IMR-90 (cell line): ENCODE measurements around the gene RND3. TPM values are rescaled to one million over a fixed set of nuclear protein-coding genes. Genes with fewer than 3 reads are reported as not detected.
A peak's percentile ranks its signal among the peaks of the same experiment; 100 is the strongest.

Experiments
- ATAC-seq: fragments of 200-7000 bp; cut with Tn5 transposase; 2 replicates; pipeline ENCODE4 v1.9.1; 2020; ENCODE audit warnings: low read depth, mild to moderate bottlenecking, moderate library complexity
- BruUV-seq: library from RNA; stranded (reverse); fragments of 400-500 nt; replicated peaks from 2 replicates; lab custom pipeline; 2021; lab: Mats Ljungman, UMichigan
- CTCF ChIA-PET: fragments of 300-600 bp; formaldehyde crosslinking; extraction: SDS; loops from one replicate; lab custom pipeline; 2021; ENCODE audit warnings: antibody characterized with exemption; lab: Yijun Ruan, JAX
- POLR2A ChIA-PET: fragments of 300-600 bp; sonication (Branson Sonifier 250); formaldehyde crosslinking; loops from one replicate; lab custom pipeline; 2022; ENCODE audit warnings: antibody characterized with exemption; ENCODE audit not compliant: unreplicated experiment; lab: Charles Lee
- DNase-seq: peaks from one replicate; pipeline ENCODE4 v3.0.0; 2013
- H2AFZ ChIP-seq: replicated peaks from 2 replicates; pipeline ENCODE3; 2013; ENCODE audit warnings: low read length, mild to moderate bottlenecking; ENCODE audit not compliant: poor library complexity
- H2AK5ac ChIP-seq: 2 replicates; pipeline ENCODE4 v1.6.1; 2013; ENCODE audit warnings: low read depth, low read length, inconsistent platforms
- H2AK9ac ChIP-seq: replicated peaks from 2 replicates; pipeline ENCODE3; 2013; ENCODE audit warnings: mild to moderate bottlenecking, low read depth, low read length, moderate library complexity; ENCODE audit not compliant: poor library complexity
- H2BK120ac ChIP-seq: 2 replicates; pipeline ENCODE4 v1.6.1; 2013; ENCODE audit warnings: low read depth, low read length, inconsistent platforms
- H2BK15ac ChIP-seq: 3 replicates; pipeline ENCODE4 v1.6.1; 2013; ENCODE audit warnings: low read depth, low read length, inconsistent platforms
- H2BK20ac ChIP-seq: 2 replicates; pipeline ENCODE4 v1.6.1; 2013; ENCODE audit warnings: low read depth, mild to moderate bottlenecking, inconsistent platforms, low read length, moderate library complexity
- H2BK5ac ChIP-seq: 2 replicates; pipeline ENCODE4 v1.6.1; 2013; ENCODE audit warnings: mild to moderate bottlenecking, low read depth, low read length, inconsistent platforms; ENCODE audit not compliant: poor library complexity, severe bottlenecking
- H3K14ac ChIP-seq: replicated peaks from 2 replicates; pipeline ENCODE4 v1.6.1; 2013; ENCODE audit warnings: low read depth, low read length, inconsistent platforms
- H3K18ac ChIP-seq: 2 replicates; pipeline ENCODE4 v1.6.1; 2013; ENCODE audit warnings: low read depth, low read length, control low read depth
- H3K23ac ChIP-seq: 2 replicates; pipeline ENCODE4 v1.6.1; 2013; ENCODE audit warnings: low read depth, low read length, inconsistent platforms
- H3K27ac ChIP-seq: 2 replicates; pipeline ENCODE4 v1.5.1; 2013; ENCODE audit warnings: mild to moderate bottlenecking, control low read depth, low read length; ENCODE audit not compliant: insufficient read depth
- H3K27me3 ChIP-seq: 2 replicates; pipeline ENCODE4 v1.6.1; 2013; ENCODE audit warnings: low read length; ENCODE audit not compliant: control insufficient read depth, insufficient read depth
- H3K36me3 ChIP-seq: 2 replicates; pipeline ENCODE4 v1.6.1; 2013; ENCODE audit warnings: low read length, mixed read lengths; ENCODE audit not compliant: control insufficient read depth, insufficient read depth
- H3K4ac ChIP-seq: 2 replicates; pipeline ENCODE4 v1.6.1; 2013; ENCODE audit warnings: low read depth, low read length, inconsistent platforms
- H3K4me1 ChIP-seq: 2 replicates; pipeline ENCODE4 v1.6.1; 2013; ENCODE audit warnings: low read length, mixed read lengths; ENCODE audit not compliant: control insufficient read depth, insufficient read depth
- H3K4me2 ChIP-seq: 2 replicates; pipeline ENCODE4 v1.6.1; 2013; ENCODE audit warnings: low read depth, mild to moderate bottlenecking, control low read depth, low read length, moderate library complexity
- H3K4me3 ChIP-seq: 2 replicates; pipeline ENCODE4 v1.5.1; 2013; ENCODE audit warnings: low read depth, mild to moderate bottlenecking, control low read depth, low read length, moderate library complexity; ENCODE audit not compliant: insufficient read depth
- H3K56ac ChIP-seq: 2 replicates; pipeline ENCODE4 v1.6.1; 2013; ENCODE audit warnings: low read length, inconsistent platforms; ENCODE audit not compliant: insufficient read depth; ENCODE audit errors: extremely low read depth
- H3K79me1 ChIP-seq, 2 experiments: 2 replicates each; pipeline ENCODE4 v1.6.1; 2013; ENCODE audit warnings: low read length in 2 of 2, inconsistent platforms in 1 of 2, low read depth in 1 of 2
- H3K9ac ChIP-seq: 2 replicates; pipeline ENCODE4 v1.6.1; 2013; ENCODE audit warnings: low read depth, low read length, control low read depth
- H3K9me1 ChIP-seq: 2 replicates; pipeline ENCODE4 v1.6.1; 2013; ENCODE audit warnings: low read length, inconsistent platforms; ENCODE audit not compliant: insufficient read depth
- H3K9me3 ChIP-seq: 2 replicates; pipeline ENCODE4 v1.6.1; 2013; ENCODE audit warnings: low read length; ENCODE audit not compliant: control insufficient read depth, insufficient read depth
- H4K20me1 ChIP-seq: 2 replicates; pipeline ENCODE4 v1.6.1; 2013; ENCODE audit warnings: low read length, inconsistent platforms; ENCODE audit not compliant: insufficient read depth
- H4K5ac ChIP-seq: 2 replicates; pipeline ENCODE4 v1.6.1; 2013; ENCODE audit warnings: mild to moderate bottlenecking, low read depth, low read length, control low read depth
- H4K8ac ChIP-seq, 2 experiments: 2 replicates each; pipeline ENCODE4 v1.6.1; 2013; ENCODE audit warnings: low read depth in 2 of 2, low read length in 2 of 2, control low read depth in 1 of 2, inconsistent platforms in 1 of 2
- H4K91ac ChIP-seq: 2 replicates; pipeline ENCODE4 v1.6.1; 2013; ENCODE audit warnings: low read depth, low read length, inconsistent platforms; ENCODE audit not compliant: insufficient read depth
- CHD1 ChIP-seq: IDR thresholded peaks from 2 replicates; pipeline ENCODE4 v1.6.1; 2012; ENCODE audit warnings: low read depth, low read length, improper control_type of control experiment
- FOS ChIP-seq: fragments of 150-350 bp; IDR thresholded peaks from 2 replicates; pipeline ENCODE4 v1.6.1; 2016; ENCODE audit warnings: low read depth, low read length
- MAZ ChIP-seq: IDR thresholded peaks from 2 replicates; pipeline ENCODE4 v1.6.1; 2012; ENCODE audit warnings: low read depth, mild to moderate bottlenecking, low read length, improper control_type of control experiment, moderate library complexity, borderline replicate concordance
- MXI1 ChIP-seq: IDR thresholded peaks from 2 replicates; pipeline ENCODE4 v1.6.1; 2012; ENCODE audit warnings: low read depth, mild to moderate bottlenecking, low read length, moderate library complexity, borderline replicate concordance
- NFE2L2 ChIP-seq: fragments of 150-350 bp; IDR thresholded peaks from 2 replicates; pipeline ENCODE4 v1.6.1; 2016; ENCODE audit warnings: low read depth, mild to moderate bottlenecking, low read length
- POLR2A ChIP-seq: IDR thresholded peaks from 2 replicates; pipeline ENCODE4 v1.6.1; 2012; ENCODE audit warnings: mild to moderate bottlenecking, low read depth, low read length
- RCOR1 ChIP-seq: IDR thresholded peaks from 2 replicates; pipeline ENCODE4 v1.6.1; 2012; ENCODE audit warnings: mild to moderate bottlenecking, low read length, improper control_type of control experiment; ENCODE audit not compliant: insufficient replicate concordance
- RFX5 ChIP-seq: IDR thresholded peaks from 2 replicates; pipeline ENCODE4 v1.8.0; 2012; ENCODE audit warnings: low read depth, mild to moderate bottlenecking, low read length, moderate library complexity
- USF2 ChIP-seq: fragments of 150-350 bp; IDR thresholded peaks from 2 replicates; pipeline ENCODE4 v1.6.1; 2017; ENCODE audit warnings: mild to moderate bottlenecking, antibody characterized with exemption, low read length, low read depth
- WGBS, 2 experiments: methylation state at CpG; one replicate each; pipeline versions ENCODE4 v1.1.5 to v1.1.7; 2013; ENCODE audit warnings: missing lambda C conversion rate in 2 of 2; ENCODE audit not compliant: insufficient read length in 1 of 2; ENCODE audit errors: extremely low coverage in 2 of 2; 5-methylcytosine and 5-hydroxymethylcytosine counted together
- dilution Hi-C: fragments of 300-500 bp; cut with HindIII; formaldehyde crosslinking; loops from one replicate; pipeline ENCODE4 v1.14.3; 2018; ENCODE audit warnings: low sequenced_read_pairs; ENCODE audit not compliant: unreplicated experiment
- in situ Hi-C: fragments of 300-500 bp; cut with MboI; formaldehyde crosslinking; loops from 3 replicates; pipeline ENCODE4 v1.14.3; 2019; ENCODE audit warnings: low sequenced_read_pairs, inconsistent platforms, mixed read lengths
- intact Hi-C: fragments of 100-400 bp; cut with micrococcal nuclease; formaldehyde crosslinking; loops from 2 replicates; pipeline ENCODE4 v1.10.0; 2022
- polyA plus RNA-seq, 3 experiments: library from polyadenylated mRNA; depleted of rRNA; stranded (reverse); fragments of >200 nt; gene quantifications; 2 replicates each; pipeline ENCODE4 v1.2.3, GENCODE V29; 2012; ENCODE audit warnings: low replicate concordance in 1 of 3
- total RNA-seq: library from RNA; depleted of rRNA; stranded (reverse); fragments of >200 nt; gene quantifications from 2 replicates; pipeline ENCODE4 v1.2.3, GENCODE V29; 2012

Gene RND3
- total and polyA plus RNA-seq, 2 of the 4 experiments (the other 2 are of a cell fraction): 111 to 449 TPM

- H2AK5ac ChIP-seq: 0 out of 2 replicates have a peak overlapping the region, but pooled peaks have one; percentile 44
- no peaks in the 10 kb centered on the region for H3K36me3 ChIP-seq
- no CpG with 5 or more reads among the region's 2 CpGs for WGBS, 2 experiments
- ATAC-seq (no peak), DNase-seq (peak; percentile 15)
- H2BK5ac ChIP-seq: peak overlapping the region; percentile 10
- H3K9ac ChIP-seq: no peak overlapping the region
- peak overlapping the region; percentile 20 for H2AK9ac ChIP-seq
- no peak overlapping the region for H3K27ac ChIP-seq
- H3K4me3 ChIP-seq: no peak overlapping the region
- no peaks in the 10 kb centered on the region for H4K20me1 ChIP-seq
- peak overlapping the region; percentile 82 for H2BK20ac ChIP-seq
- intact Hi-C loops (no loop called here), in situ Hi-C loops (no loop called here), dilution Hi-C loops (no loop called here)
- 0 out of 3 replicates have a peak overlapping the region, but pooled peaks have one; percentile 37 for H2BK15ac ChIP-seq
- H4K5ac ChIP-seq: peak overlapping the region; percentile 15; the same call in 1 of the 2 replicates
- H3K18ac ChIP-seq: peak overlapping the region; percentile 66
- H3K4me1 ChIP-seq: peaks cover 9% of the 10 kb centered on the region
- peak overlapping the region; percentile 68; the same call in 1 of the 2 replicates for H3K23ac ChIP-seq
- TF ChIP-seq POLR2A: no peak
- TF ChIP-seq USF2: no peak
- no peak for TF ChIP-seq CHD1
- no peak for TF ChIP-seq RCOR1
- no peak for TF ChIP-seq NFE2L2
- no peak for TF ChIP-seq FOS
- no peak for TF ChIP-seq MXI1
- TF ChIP-seq MAZ: no peak
- no peak for TF ChIP-seq RFX5
- H4K91ac ChIP-seq: no peak overlapping the region
- peaks cover 0 to 12% of the 10 kb centered on the region in 2 experiments; a peak in 1 of 4 replicates for H3K79me1 ChIP-seq
- H2BK120ac ChIP-seq: peak overlapping the region; percentile 97
- no peaks in the 10 kb centered on the region for H3K9me3 ChIP-seq
- no peak overlapping the region; the same call in 1 of the 2 replicates for H3K4me2 ChIP-seq
- CTCF ChIA-PET: interaction anchor here (0.6 kb wide), 1 partner anchor 14 kb away, joined by 3 read pairs; no protein-coding TSS in a partner anchor
- peak overlapping the region; percentile 77 for H3K14ac ChIP-seq
- POLR2A ChIA-PET: interaction anchor here (0.7 kb wide), 1 partner anchor 542 kb away, joined by 6 read pairs; no protein-coding TSS in a partner anchor
- peaks cover 7% of the 10 kb centered on the region; the same call in 1 of the 2 replicates for H3K9me1 ChIP-seq
- peak overlapping the region in 1 of 2 experiments; percentile 62; a peak in 2 of 4 replicates for H4K8ac ChIP-seq
- H3K4ac ChIP-seq: peak overlapping the region; percentile 73
- H2AFZ ChIP-seq: peak overlapping the region; percentile 67
- BruUV-seq: no TSS peak
- H3K56ac ChIP-seq: no peak overlapping the region
- no peaks in the 10 kb centered on the region for H3K27me3 ChIP-seq
These were observed 61.2 kb downstream of the RND3 start for GRCh38 chr2:150426315-150426714.
